ENCODE measurements around the gene ANKIB1.
"Not testable (repeated sequence)": the region's sequence is repeated elsewhere in the genome, so short reads cannot be mapped to it uniquely, and the experiment has no call there.

ANKIB1 gene

DNA sequence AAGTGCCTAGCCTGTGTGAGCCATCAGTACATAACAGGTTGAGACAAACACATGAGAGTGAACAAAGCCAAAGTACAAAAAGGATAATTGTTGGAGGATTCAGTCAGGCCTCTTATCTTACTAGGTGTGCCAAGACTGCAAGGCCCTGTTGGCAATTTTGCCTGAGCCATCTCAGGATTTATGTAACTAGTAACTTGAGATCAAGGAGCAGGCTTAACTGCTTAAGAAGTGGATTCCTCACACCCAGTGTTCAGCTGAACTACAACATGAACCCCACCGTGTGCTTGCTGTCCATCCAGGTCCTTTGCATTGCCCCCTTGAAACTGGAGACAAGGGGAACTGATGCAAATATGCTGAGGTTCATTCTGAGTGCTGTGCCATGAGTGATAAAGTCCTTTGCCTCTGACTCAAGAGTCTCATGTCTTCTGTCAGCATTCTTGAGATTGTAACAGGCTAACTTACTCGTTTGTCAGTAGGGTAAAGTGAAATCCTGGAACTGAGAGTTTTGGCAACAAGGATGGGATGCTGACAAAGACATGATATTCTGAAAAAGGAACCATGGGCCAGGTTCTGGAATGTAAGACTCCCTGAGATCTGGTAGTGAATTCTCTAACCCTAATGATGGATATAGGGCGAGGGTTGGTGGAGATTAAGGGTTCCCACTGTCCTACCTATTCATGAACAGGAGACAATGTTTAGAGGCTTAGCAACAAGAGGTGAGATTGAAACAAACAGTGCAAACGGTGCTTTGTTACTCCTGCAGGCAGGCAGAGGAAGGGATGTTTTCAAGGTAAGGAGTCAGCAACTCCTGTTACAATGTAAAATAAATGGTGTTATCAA is 157.4 kb downstream of the ANKIB1 start:
- in situ Hi-C loops (cut with MboI; ENCODE audit: low pct_unique_long_range_greater_than_20kb, low sequenced_read_pairs, unreplicated experiment), result no loop called here
- TF ChIP-seq, protein P1, sequence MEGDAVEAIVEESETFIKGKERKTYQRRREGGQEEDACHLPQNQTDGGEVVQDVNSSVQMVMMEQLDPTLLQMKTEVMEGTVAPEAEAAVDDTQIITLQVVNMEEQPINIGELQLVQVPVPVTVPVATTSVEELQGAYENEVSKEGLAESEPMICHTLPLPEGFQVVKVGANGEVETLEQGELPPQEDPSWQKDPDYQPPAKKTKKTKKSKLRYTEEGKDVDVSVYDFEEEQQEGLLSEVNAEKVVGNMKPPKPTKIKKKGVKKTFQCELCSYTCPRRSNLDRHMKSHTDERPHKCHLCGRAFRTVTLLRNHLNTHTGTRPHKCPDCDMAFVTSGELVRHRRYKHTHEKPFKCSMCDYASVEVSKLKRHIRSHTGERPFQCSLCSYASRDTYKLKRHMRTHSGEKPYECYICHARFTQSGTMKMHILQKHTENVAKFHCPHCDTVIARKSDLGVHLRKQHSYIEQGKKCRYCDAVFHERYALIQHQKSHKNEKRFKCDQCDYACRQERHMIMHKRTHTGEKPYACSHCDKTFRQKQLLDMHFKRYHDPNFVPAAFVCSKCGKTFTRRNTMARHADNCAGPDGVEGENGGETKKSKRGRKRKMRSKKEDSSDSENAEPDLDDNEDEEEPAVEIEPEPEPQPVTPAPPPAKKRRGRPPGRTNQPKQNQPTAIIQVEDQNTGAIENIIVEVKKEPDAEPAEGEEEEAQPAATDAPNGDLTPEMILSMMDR (IDR thresholded peaks at IDR 0.05; ENCODE audit: extremely low read depth, insufficient read depth, missing control alignments), result no peak
- no peak for DNase-seq (ENCODE audit: low spot score)

DNA sequence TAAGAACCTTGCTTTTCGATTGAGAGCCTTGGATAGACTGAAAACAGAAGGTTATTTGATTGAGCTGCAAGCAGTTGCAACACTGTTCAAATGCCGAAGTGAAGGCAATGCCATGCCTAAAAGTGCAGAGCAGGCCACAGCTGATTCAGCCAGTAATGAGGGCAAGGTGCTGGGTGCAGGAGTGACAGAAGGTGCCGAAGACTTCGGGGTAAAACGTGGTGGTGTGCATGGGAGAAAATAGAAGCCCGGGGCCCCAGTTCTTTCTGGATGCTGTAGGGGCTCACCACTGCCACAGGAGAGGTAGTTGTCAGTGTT is 157.9 kb downstream of the ANKIB1 start:
- DNase-seq (ENCODE audit: low spot score), result no peak
- in situ Hi-C loops (cut with MboI; ENCODE audit: low pct_unique_long_range_greater_than_20kb, low sequenced_read_pairs, unreplicated experiment), result no loop called here
- TF ChIP-seq, protein P1 (IDR thresholded peaks at IDR 0.05; ENCODE audit: extremely low read depth, insufficient read depth, missing control alignments), result no peak

DNA sequence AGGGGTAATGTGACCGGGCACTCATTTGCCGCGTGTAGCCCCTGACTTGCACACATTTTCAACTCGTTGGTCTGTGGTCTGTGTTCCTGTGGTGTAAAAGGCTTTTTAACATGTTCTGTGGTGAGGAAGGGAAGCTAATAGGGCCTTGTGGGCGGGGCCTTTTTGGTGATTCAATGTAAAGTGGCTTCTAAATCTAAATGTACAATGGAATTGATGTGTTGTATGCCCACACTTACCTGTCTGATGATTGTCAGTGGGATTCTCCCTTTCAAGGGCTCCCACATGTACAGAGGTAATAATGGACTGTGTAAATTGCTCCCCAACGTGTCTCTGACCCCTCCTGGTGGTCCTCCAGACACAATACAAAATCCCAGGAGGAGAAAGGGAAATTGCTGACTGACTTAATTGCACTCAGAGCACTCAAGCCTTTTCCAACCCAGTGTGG is 158.4 kb downstream of the ANKIB1 start:
- DNase-seq (ENCODE audit: low spot score), result no peak
- in situ Hi-C loops (cut with MboI; ENCODE audit: low pct_unique_long_range_greater_than_20kb, low sequenced_read_pairs, unreplicated experiment), result no loop called here
- TF ChIP-seq, protein P1 (IDR thresholded peaks at IDR 0.05; ENCODE audit: extremely low read depth, insufficient read depth, missing control alignments), result no peak

DNA sequence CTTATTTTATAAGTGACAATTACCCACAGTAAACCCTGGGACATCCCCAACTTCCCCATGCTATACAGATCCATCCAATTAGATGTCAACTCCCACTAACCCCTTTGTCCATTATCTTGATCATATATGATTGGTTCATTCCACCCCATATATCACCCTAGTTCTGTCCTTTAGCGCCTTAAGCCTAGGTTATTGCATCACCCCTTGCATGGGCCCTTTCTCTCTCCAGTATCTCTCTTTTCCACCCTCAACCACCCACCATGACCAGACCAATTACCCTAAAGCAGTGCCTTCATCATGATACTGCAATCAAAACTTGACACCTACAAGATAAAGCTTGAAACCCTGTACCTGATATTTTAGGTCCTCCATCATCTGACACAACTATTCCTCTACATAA is 163.6 kb downstream of the ANKIB1 start:
- no peak for DNase-seq (ENCODE audit: low spot score)
- in situ Hi-C loops (cut with MboI; ENCODE audit: low pct_unique_long_range_greater_than_20kb, low sequenced_read_pairs, unreplicated experiment), result no loop called here

DNA sequence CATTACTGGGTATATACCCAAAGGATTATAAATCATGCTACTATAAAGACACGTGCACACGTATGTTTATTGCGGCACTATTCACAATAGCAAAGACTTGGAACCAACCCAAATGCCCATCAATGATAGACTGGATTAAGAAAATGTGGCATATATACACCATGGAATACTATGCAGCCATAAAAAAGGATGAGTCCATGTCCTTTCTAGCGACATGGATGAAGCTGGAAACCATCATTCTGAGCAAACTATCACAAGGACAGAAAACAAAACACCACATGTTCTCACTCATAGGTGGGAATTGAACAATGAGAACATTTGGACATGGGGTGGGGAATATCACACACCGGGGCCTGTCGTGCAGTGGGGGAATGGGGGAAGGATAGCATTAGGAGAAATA is 164.4 kb downstream of the ANKIB1 start:
- DNase-seq (ENCODE audit: low spot score); in situ Hi-C loops (cut with MboI; ENCODE audit: low pct_unique_long_range_greater_than_20kb, low sequenced_read_pairs, unreplicated experiment): not testable (repeated sequence)

More for the DNA sequence above, 163.6 kb downstream of the ANKIB1 start:
- TF ChIP-seq, protein P1 (IDR thresholded peaks at IDR 0.05; ENCODE audit: extremely low read depth, insufficient read depth, missing control alignments), result no peak

DNA sequence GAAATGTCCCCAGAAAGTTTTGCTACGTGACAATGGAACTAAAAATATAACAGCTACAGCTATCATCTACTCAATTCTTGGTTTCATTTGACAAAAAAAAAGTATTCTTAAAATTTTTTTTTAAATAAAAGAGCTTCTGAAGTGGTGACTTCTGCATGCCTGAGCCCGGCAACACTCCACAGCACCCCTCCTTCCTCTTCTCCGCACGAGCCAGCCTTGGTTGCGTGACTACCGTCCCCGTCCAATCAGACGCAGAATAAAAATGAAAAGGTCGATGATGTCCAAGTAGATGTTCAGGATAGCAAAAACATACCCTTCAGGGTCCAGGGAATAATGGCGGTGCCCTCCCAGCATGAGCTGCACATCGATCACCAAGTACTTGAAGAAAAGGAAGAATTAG is 167.0 kb downstream of the ANKIB1 start:
- in situ Hi-C loops (cut with MboI; ENCODE audit: low pct_unique_long_range_greater_than_20kb, low sequenced_read_pairs, unreplicated experiment), result no loop called here
- no peak for DNase-seq (ENCODE audit: low spot score)
- TF ChIP-seq, protein P1 (IDR thresholded peaks at IDR 0.05; ENCODE audit: extremely low read depth, insufficient read depth, missing control alignments), result no peak

DNA sequence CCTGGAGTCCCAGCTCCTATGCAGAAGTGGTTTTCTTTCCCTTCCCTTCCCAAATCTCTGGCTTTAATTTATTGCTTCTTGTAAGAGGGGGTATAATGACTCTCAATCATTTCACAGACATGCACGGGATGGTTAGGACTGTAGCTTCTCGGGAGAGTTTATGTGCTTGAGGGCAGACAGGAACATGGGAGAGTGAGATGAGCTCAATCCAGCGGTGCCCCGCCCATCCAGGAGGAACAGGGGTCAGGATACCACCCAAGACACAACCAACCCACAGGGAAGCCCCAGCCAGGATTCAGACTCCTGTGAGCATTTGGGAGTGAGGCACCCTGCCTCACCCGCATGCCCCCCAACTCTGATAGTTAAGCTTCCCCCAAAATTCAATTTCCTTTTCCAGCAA is 167.8 kb downstream of the ANKIB1 start:
- DNase-seq (ENCODE audit: low spot score), result no peak
- in situ Hi-C loops (cut with MboI; ENCODE audit: low pct_unique_long_range_greater_than_20kb, low sequenced_read_pairs, unreplicated experiment), result no loop called here
- TF ChIP-seq, protein P1 (IDR thresholded peaks at IDR 0.05; ENCODE audit: extremely low read depth, insufficient read depth, missing control alignments), result no peak

Measured in GM13977 (cell line).